Tibial nerve (tissue), 4 donors: Measurements from ENCODE around the gene AMY2B.

Source experiments
- EP300 ChIP-seq, 2 donors: sonication (generic); formaldehyde crosslinking; IDR thresholded peaks; one replicate each; pipeline ENCODE4 v1.6.1; 2017; ENCODE audit warnings: antibody characterized with exemption in 2 of 2, mild to moderate bottlenecking in 1 of 2
- POLR2A ChIP-seq, 2 donors: fragments of 450-650 bp; IDR thresholded peaks; one replicate each; pipeline ENCODE4 v1.6.1; 2017; ENCODE audit warnings: antibody characterized with exemption in 2 of 2, mild to moderate bottlenecking in 2 of 2, moderate library complexity in 2 of 2
- TF ChIP-seq, protein P1 (sequence below), 5 experiments: fragments of 200-600 bp in 3 of 5; fragments of 450-650 bp in 2 of 5; sonication (generic) in 3 of 5; IDR thresholded peaks; one replicate each; pipeline ENCODE4 v1.5.1; 2016 to 2019; ENCODE audit warnings: antibody characterized with exemption in 5 of 5, mild to moderate bottlenecking in 3 of 5, moderate library complexity in 2 of 5

DNA sequence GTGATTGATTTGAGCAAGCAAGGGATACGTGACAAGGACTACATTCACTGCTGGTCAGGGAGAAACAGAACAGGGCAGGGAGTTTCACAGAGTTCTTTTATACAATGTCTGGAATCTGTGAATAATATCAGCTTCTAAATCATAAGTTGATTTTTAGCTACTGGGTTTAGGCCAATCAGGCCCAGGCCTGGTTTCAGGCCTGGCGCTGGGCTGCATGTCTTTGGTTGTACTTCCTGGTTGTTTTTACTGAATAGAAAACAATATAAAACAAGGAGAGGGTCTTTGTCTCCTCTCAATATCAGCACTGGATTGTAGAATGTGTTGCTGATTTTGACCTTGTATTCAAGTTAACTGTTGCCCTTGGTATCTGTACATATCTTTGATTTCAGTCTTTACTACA, 45.0 kb downstream of the AMY2B start:
- TF ChIP-seq, protein P1, sequence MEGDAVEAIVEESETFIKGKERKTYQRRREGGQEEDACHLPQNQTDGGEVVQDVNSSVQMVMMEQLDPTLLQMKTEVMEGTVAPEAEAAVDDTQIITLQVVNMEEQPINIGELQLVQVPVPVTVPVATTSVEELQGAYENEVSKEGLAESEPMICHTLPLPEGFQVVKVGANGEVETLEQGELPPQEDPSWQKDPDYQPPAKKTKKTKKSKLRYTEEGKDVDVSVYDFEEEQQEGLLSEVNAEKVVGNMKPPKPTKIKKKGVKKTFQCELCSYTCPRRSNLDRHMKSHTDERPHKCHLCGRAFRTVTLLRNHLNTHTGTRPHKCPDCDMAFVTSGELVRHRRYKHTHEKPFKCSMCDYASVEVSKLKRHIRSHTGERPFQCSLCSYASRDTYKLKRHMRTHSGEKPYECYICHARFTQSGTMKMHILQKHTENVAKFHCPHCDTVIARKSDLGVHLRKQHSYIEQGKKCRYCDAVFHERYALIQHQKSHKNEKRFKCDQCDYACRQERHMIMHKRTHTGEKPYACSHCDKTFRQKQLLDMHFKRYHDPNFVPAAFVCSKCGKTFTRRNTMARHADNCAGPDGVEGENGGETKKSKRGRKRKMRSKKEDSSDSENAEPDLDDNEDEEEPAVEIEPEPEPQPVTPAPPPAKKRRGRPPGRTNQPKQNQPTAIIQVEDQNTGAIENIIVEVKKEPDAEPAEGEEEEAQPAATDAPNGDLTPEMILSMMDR (IDR thresholded peaks at IDR 0.05): no peak
- TF ChIP-seq POLR2A (IDR thresholded peaks at IDR 0.05): no peak
- no peak for TF ChIP-seq EP300 (IDR thresholded peaks at IDR 0.05)
